ENCODE results near the gene NYAP1.

DNA sequence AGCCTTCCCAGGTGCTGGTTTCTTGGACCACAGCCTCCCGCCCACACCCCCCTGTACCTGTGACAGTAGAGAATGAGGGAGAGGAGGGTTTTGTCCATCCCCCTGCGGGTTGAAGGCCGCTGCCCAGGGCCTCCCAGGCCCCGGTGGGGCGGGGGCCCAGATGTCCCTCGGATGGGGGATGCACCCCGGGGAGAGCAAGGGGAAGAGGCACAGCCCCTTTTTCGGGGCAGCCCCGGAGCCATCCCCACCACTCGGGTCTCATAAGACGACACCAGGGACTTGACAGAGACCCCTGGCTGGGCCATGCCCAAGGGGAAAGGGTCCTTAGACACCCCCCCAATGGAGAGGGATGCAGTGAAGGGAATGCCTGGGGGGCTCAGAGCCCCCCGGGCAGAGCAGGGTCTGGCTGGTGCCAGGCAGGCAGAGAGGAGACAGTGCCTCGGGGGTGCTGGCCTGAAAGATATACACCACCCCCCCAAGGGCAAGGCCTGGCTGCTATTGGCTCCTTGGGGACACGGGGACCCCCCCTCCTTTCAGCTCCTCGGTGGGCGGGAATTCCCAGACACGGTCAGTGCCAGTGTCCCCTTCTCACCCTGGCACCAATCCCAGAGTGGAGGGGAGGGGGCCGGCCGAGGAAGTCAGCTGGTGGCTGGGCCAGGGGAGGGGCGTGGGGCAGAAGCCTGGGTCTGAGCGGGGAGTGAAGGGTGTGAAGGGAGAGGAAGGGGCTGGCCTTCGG lies 15.9 kb upstream of the NYAP1 start:
- TF ChIP-seq POLR2A (IDR thresholded peaks at IDR 0.05) (no peak), EP300 (IDR thresholded peaks at IDR 0.05; ENCODE audit: low read depth) (no peak), POLR2AphosphoS5 (IDR thresholded peaks at IDR 0.05) (no peak)
- TF ChIP-seq, protein P1, sequence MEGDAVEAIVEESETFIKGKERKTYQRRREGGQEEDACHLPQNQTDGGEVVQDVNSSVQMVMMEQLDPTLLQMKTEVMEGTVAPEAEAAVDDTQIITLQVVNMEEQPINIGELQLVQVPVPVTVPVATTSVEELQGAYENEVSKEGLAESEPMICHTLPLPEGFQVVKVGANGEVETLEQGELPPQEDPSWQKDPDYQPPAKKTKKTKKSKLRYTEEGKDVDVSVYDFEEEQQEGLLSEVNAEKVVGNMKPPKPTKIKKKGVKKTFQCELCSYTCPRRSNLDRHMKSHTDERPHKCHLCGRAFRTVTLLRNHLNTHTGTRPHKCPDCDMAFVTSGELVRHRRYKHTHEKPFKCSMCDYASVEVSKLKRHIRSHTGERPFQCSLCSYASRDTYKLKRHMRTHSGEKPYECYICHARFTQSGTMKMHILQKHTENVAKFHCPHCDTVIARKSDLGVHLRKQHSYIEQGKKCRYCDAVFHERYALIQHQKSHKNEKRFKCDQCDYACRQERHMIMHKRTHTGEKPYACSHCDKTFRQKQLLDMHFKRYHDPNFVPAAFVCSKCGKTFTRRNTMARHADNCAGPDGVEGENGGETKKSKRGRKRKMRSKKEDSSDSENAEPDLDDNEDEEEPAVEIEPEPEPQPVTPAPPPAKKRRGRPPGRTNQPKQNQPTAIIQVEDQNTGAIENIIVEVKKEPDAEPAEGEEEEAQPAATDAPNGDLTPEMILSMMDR (IDR thresholded peaks at IDR 0.05) = no peak

Data from transverse colon (tissue), 4 donors.